Measurements from ENCODE around the gene AACS. TPM values are rescaled to one million over a fixed set of nuclear protein-coding genes. Genes with fewer than 3 reads are reported as not detected.
A peak's percentile ranks its signal among the peaks of the same experiment; 100 is the strongest.

AACS gene, protein sequence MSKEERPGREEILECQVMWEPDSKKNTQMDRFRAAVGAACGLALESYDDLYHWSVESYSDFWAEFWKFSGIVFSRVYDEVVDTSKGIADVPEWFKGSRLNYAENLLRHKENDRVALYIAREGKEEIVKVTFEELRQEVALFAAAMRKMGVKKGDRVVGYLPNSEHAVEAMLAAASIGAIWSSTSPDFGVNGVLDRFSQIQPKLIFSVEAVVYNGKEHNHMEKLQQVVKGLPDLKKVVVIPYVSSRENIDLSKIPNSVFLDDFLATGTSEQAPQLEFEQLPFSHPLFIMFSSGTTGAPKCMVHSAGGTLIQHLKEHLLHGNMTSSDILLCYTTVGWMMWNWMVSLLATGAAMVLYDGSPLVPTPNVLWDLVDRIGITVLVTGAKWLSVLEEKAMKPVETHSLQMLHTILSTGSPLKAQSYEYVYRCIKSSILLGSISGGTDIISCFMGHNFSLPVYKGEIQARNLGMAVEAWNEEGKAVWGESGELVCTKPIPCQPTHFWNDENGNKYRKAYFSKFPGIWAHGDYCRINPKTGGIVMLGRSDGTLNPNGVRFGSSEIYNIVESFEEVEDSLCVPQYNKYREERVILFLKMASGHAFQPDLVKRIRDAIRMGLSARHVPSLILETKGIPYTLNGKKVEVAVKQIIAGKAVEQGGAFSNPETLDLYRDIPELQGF
- total RNA-seq (20.6 and 24.2 TPM in 2 replicates), polyA plus RNA-seq (33.2 and 34.0 TPM in 2 replicates)

DNA sequence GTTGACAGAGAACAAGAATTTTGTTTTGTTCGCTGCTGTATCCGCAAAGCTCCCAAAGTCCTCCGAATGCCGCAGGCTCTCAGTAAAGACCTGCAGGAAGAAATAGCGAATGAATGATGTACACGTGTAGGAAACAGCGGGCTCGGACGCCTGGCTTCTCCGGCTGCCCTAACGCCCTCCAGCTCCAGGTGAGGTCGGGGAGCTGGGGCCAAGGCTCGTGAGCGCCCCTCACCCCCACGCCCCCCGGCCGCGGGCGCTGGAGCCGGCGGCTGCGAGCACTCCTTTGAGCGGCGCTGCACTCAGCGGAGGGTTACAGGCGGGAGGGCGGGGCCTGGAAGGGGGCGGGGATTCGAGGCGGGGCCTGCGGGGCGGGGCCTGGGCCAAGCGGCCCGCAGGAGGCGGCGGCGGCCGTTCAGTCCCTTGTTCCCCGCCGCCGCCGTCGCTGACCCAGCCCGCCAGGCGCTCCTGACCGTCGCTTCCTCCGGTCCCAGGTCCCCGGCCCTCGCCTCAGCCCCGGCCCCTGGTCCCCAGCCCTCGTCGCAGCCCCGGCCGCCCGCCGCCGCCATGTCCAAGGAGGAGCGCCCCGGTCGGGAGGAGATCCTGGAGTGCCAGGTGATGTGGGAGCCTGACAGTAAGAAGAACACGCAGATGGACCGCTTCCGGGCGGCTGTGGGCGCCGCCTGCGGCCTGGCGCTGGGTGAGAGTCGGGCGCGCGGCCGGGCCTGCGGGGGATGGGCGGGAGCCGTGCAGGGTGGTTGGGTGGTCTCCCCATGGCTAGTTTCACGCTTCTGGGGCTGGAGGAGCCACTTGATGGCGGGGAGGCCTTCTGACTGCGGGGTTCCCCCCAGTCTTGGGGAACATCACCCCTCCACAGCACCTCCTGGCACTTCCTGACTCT, at the start of gene AACS:
TSS of gene AACS (plus strand) at position 415 of the 898 bp plus-strand sequence. CDS start at position 565, 150 bp downstream.
- Histone ChIP-seq H3K27ac (peak within 1 kb of the TSS; percentile 77), H3K79me2 (peaks cover 33% of the 10 kb centered on the region), H3K36me3 (replicated peaks; ENCODE audit: insufficient read depth, low read depth) (no peaks in the 10 kb centered on the region), H2AFZ (peak within 1 kb of the TSS; percentile 87), H3K4me1 (ENCODE audit: insufficient read depth) (peaks cover 4% of the 10 kb centered on the region), H3K27me3 (no peaks in the 10 kb centered on the region), H4K20me1 (ENCODE audit: insufficient read depth, poor library complexity, severe bottlenecking) (peaks cover 5% of the 10 kb centered on the region), H3K4me3 (peak within 1 kb of the TSS; percentile 88), H3K9me2 (replicated peaks; ENCODE audit: insufficient read depth) (no peaks in the 10 kb centered on the region), H3K4me2 (peak within 1 kb of the TSS; percentile 93), H3K9me3 (ENCODE audit: low read depth) (no peaks in the 10 kb centered on the region)
- 2% methylated on average over 57 of the region's 80 CpGs for WGBS (ENCODE audit: low lambda C conversion rate, missing lambda C conversion rate)
- TF ChIP-seq, protein P1, sequence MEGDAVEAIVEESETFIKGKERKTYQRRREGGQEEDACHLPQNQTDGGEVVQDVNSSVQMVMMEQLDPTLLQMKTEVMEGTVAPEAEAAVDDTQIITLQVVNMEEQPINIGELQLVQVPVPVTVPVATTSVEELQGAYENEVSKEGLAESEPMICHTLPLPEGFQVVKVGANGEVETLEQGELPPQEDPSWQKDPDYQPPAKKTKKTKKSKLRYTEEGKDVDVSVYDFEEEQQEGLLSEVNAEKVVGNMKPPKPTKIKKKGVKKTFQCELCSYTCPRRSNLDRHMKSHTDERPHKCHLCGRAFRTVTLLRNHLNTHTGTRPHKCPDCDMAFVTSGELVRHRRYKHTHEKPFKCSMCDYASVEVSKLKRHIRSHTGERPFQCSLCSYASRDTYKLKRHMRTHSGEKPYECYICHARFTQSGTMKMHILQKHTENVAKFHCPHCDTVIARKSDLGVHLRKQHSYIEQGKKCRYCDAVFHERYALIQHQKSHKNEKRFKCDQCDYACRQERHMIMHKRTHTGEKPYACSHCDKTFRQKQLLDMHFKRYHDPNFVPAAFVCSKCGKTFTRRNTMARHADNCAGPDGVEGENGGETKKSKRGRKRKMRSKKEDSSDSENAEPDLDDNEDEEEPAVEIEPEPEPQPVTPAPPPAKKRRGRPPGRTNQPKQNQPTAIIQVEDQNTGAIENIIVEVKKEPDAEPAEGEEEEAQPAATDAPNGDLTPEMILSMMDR (IDR thresholded peaks at IDR 0.05; ENCODE audit: poor library complexity) = no peak
- TF ChIP-seq EZH2 (IDR thresholded peaks at IDR 0.05; ENCODE audit: borderline replicate concordance) (no peak), EZH2phosphoT487 (IDR thresholded peaks at IDR 0.05; ENCODE audit: low read depth, severe bottlenecking, unreplicated experiment) (no peak)
- DNase-seq (ENCODE audit: low spot score) = peak; percentile 92

DNA sequence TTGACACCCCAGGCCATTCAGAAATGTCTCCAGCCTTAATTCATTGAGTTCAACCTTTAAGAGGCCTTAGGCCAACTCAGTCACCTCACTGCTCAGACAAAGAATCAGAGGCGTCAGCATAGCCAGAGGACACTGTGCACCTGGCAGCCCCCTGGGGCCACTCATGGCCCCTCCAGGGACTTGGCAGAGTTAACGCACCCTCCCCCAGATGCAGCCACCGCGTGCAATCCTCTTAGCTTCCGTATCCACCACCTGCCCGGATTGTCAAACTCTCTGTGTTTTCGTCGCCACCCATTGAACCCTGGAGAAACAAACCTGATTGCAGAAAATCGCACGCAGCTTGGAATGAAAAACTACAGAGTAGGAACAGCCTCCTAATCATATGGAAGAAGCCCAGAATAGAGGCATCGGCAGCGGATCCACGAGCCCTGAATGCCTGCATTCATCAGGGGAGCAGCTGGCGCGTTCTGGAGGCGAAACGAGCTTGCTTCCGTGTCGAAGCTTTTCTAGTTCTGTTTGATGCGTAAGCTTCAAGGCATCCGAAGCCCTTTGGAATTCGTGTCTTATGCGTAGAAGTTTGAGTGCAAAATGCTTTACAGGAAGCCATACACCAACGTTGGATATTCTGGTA, 49.4 kb upstream of the AACS start:
- H3K9me2 ChIP-seq (replicated peaks; ENCODE audit: insufficient read depth) = no peaks in the 10 kb centered on the region
- WGBS (ENCODE audit: low lambda C conversion rate, missing lambda C conversion rate) = 96% methylated on average over 23 of the region's 24 CpGs
- H3K27ac ChIP-seq = no peak overlapping the region
- H3K4me3 ChIP-seq = no peak overlapping the region
- H3K4me1 ChIP-seq (ENCODE audit: insufficient read depth) = no peaks in the 10 kb centered on the region
- H4K20me1 ChIP-seq (ENCODE audit: insufficient read depth, poor library complexity, severe bottlenecking) = no peaks in the 10 kb centered on the region
- no peak for TF ChIP-seq EZH2phosphoT487 (IDR thresholded peaks at IDR 0.05; ENCODE audit: low read depth, severe bottlenecking, unreplicated experiment)
- TF ChIP-seq EZH2 (IDR thresholded peaks at IDR 0.05; ENCODE audit: borderline replicate concordance) = no peak
- TF ChIP-seq, protein P1 (IDR thresholded peaks at IDR 0.05; ENCODE audit: poor library complexity) = no peak
- DNase-seq (ENCODE audit: low spot score) = no peak
- no peaks in the 10 kb centered on the region for H3K79me2 ChIP-seq
- H3K36me3 ChIP-seq (replicated peaks; ENCODE audit: insufficient read depth, low read depth) = no peaks in the 10 kb centered on the region
- no peaks in the 10 kb centered on the region for H3K27me3 ChIP-seq
- no peaks in the 10 kb centered on the region for H3K9me3 ChIP-seq (ENCODE audit: low read depth)
- H2AFZ ChIP-seq = no peak overlapping the region
- H3K4me2 ChIP-seq = no peak overlapping the region

DNA sequence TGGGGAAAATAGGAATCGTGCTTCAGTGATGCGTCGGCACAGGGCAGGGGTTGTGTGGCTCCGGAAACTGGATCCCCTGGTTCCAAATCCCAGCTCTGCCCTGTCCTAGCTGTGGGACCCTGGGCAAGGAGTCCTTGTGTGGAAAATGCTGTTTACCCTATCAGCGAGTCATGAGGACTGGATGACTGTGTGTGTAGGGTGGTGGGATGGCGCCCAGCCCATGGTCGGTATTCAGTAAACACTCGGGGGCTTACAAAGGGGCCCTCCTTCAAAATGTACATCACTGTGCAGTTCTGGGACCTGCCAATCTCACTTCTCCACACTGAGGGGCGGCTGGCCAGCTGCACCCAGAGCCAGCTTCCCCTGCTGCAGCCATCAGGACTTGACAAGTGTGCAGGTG, 47.4 kb upstream of the AACS start:
- H3K79me2 ChIP-seq = no peaks in the 10 kb centered on the region
- no peaks in the 10 kb centered on the region for H3K4me1 ChIP-seq (ENCODE audit: insufficient read depth)
- H3K9me2 ChIP-seq (replicated peaks; ENCODE audit: insufficient read depth) = no peaks in the 10 kb centered on the region
- H3K27ac ChIP-seq = no peak overlapping the region
- TF ChIP-seq EZH2 (IDR thresholded peaks at IDR 0.05; ENCODE audit: borderline replicate concordance) = no peak
- TF ChIP-seq EZH2phosphoT487 (IDR thresholded peaks at IDR 0.05; ENCODE audit: low read depth, severe bottlenecking, unreplicated experiment) = no peak
- TF ChIP-seq, protein P1 (IDR thresholded peaks at IDR 0.05; ENCODE audit: poor library complexity) = no peak
- H3K9me3 ChIP-seq (ENCODE audit: low read depth) = no peaks in the 10 kb centered on the region
- no peaks in the 10 kb centered on the region for H4K20me1 ChIP-seq (ENCODE audit: insufficient read depth, poor library complexity, severe bottlenecking)
- no peaks in the 10 kb centered on the region for H3K27me3 ChIP-seq
- no peak overlapping the region for H3K4me3 ChIP-seq
- no peak overlapping the region for H2AFZ ChIP-seq
- no peak for DNase-seq (ENCODE audit: low spot score)
- H3K4me2 ChIP-seq = no peak overlapping the region
- WGBS (ENCODE audit: low lambda C conversion rate, missing lambda C conversion rate) = 94% methylated on average over 9 of the region's 9 CpGs
- no peaks in the 10 kb centered on the region for H3K36me3 ChIP-seq (replicated peaks; ENCODE audit: insufficient read depth, low read depth)

Data from hepatocyte (in vitro differentiated cells).